Esophagus mucosa (tissue), 1 donor: ENCODE measurements around the gene SLC6A9. TPM values are rescaled to one million over a fixed set of nuclear protein-coding genes. Genes with fewer than 3 reads are reported as not detected.

ENCODE experiments used
- ATAC-seq: fragments of 200-7000 bp; cut with Tn5 transposase; one replicate; pipeline ENCODE4 v1.9.1; 2020
- total RNA-seq: library from RNA; stranded (reverse); gene quantifications from one replicate; pipeline ENCODE4 v1.2.4, GENCODE V29; 2023
- donor health status: DM: yes; HTN: yes; CAD: no.

The SLC6A9 gene
- total RNA-seq, 1 donor from 2014 or later = 46.7 TPM

- peak; percentile 33 for ATAC-seq
Observed at GRCh38 chr1:44025816-44026215, 5.4 kb downstream of the SLC6A9 start.

- peak; percentile 24 for ATAC-seq
Observed at GRCh38 chr1:44024903-44025525, 6.2 kb downstream of the SLC6A9 start.

- no peak for ATAC-seq
Observed at GRCh38 chr1:44024031-44024902, 7.0 kb downstream of the SLC6A9 start.

- ATAC-seq = no peak
Observed at GRCh38 chr1:44021581-44022321, 9.5 kb downstream of the SLC6A9 start.

GRCh38 chr1:44021156-44021555 lies 10.1 kb downstream of the SLC6A9 start:
- ATAC-seq = no peak

GRCh38 chr1:44020464-44020863 lies 10.8 kb downstream of the SLC6A9 start:
- peak; percentile 93 for ATAC-seq

- no peak for ATAC-seq
Observed at GRCh38 chr1:44019466-44019948, 11.8 kb downstream of the SLC6A9 start.

- ATAC-seq = no peak
Observed at GRCh38 chr1:44016890-44017400, 14.3 kb downstream of the SLC6A9 start.

- ATAC-seq = no peak
Observed at GRCh38 chr1:44016041-44016889, 15.0 kb downstream of the SLC6A9 start.

GRCh38 chr1:44015206-44015605 lies 16.1 kb downstream of the SLC6A9 start:
- ATAC-seq = no peak

GRCh38 chr1:44014365-44015104 lies 16.7 kb downstream of the SLC6A9 start:
- peak; percentile 62 for ATAC-seq

- peak; percentile 35 for ATAC-seq
Observed at GRCh38 chr1:44013949-44014348, 17.3 kb downstream of the SLC6A9 start.

- ATAC-seq = no peak
Observed at GRCh38 chr1:44012941-44013609, 18.2 kb downstream of the SLC6A9 start.

- no peak for ATAC-seq
Observed at GRCh38 chr1:44012404-44012803, 18.9 kb downstream of the SLC6A9 start.

GRCh38 chr1:44010935-44011471 lies 20.3 kb downstream of the SLC6A9 start:
- ATAC-seq = no peak

- no peak for ATAC-seq
Observed at GRCh38 chr1:44008259-44008658, 23.0 kb downstream of the SLC6A9 start.

- no peak for ATAC-seq
Observed at GRCh38 chr1:44002606-44003157, 28.6 kb downstream of the SLC6A9 start.

GRCh38 chr1:44002165-44002564 lies 29.1 kb downstream of the SLC6A9 start:
- no peak for ATAC-seq

GRCh38 chr1:44000122-44000665 lies 31.1 kb downstream of the SLC6A9 start:
- ATAC-seq = no peak

GRCh38 chr1:43999455-43999854 lies 31.8 kb downstream of the SLC6A9 start:
- ATAC-seq = no peak
